Putamen (tissue), 1 donor: ENCODE data around the gene NUMB.

Experiments used
- DNase-seq: peaks from one replicate; pipeline ENCODE4 v3.0.0-alpha.2; 2016; ENCODE audit warnings: low spot score

NUMB gene

GRCh38 chr14:73289729-73290128 is 168.6 kb downstream of the NUMB start:
- DNase-seq: no peak

- peak; percentile 63 for DNase-seq
Measured at GRCh38 chr14:73289308-73289707, 169.0 kb downstream of the NUMB start.

- no peak for DNase-seq
Measured at GRCh38 chr14:73287071-73287470, 171.3 kb downstream of the NUMB start.

GRCh38 chr14:73286598-73286997 is 171.7 kb downstream of the NUMB start:
- DNase-seq: no peak

GRCh38 chr14:73285979-73286378 is 172.4 kb downstream of the NUMB start:
- DNase-seq: no peak

- peak; percentile 63 for DNase-seq
Measured at GRCh38 chr14:73283608-73284379, 174.6 kb downstream of the NUMB start.

GRCh38 chr14:73280903-73281302 is 177.4 kb downstream of the NUMB start:
- DNase-seq: no peak

- DNase-seq: no peak
Measured at GRCh38 chr14:73277376-73277775, 181.0 kb downstream of the NUMB start.

GRCh38 chr14:73276836-73277235 is 181.5 kb downstream of the NUMB start:
- DNase-seq: no peak

GRCh38 chr14:73273799-73274198 is 184.5 kb downstream of the NUMB start:
- DNase-seq: no peak

- DNase-seq: no peak
Measured at GRCh38 chr14:73272393-73272792, 186.0 kb downstream of the NUMB start.

- no peak for DNase-seq
Measured at GRCh38 chr14:73269729-73270531, 188.4 kb downstream of the NUMB start.

- no peak for DNase-seq
Measured at GRCh38 chr14:73267474-73267873, 190.9 kb downstream of the NUMB start.

GRCh38 chr14:73266317-73266716 is 192.0 kb downstream of the NUMB start:
- DNase-seq: no peak

GRCh38 chr14:73265721-73266046 is 192.7 kb downstream of the NUMB start:
- no peak for DNase-seq

- no peak for DNase-seq
Measured at GRCh38 chr14:73264885-73265720, 193.2 kb downstream of the NUMB start.

GRCh38 chr14:73264080-73264884 is 194.1 kb downstream of the NUMB start:
- DNase-seq: no peak

GRCh38 chr14:73263606-73264005 is 194.7 kb downstream of the NUMB start:
- DNase-seq: no peak

- DNase-seq: no peak
Measured at GRCh38 chr14:73262427-73263183, 195.7 kb downstream of the NUMB start.

GRCh38 chr14:73261520-73262426 is 196.6 kb downstream of the NUMB start:
- DNase-seq: no peak
